SK-N-SH treated with all-trans-retinoic acid at 6 μM for 48 hours (cell line): ENCODE results near the gene DMRTB1.

Experiments used
- ARNTL ChIP-seq: fragments of 450-650 bp; formaldehyde crosslinking; IDR thresholded peaks from 2 replicates; pipeline ENCODE4 v1.5.0; 2020; ENCODE audit warnings: low read depth, mild to moderate bottlenecking, moderate library complexity, borderline replicate concordance
- CREB5 ChIP-seq: fragments of 250-450 bp; sonication (Bioruptor Pico); IDR thresholded peaks from 2 replicates; pipeline ENCODE4 v1.5.1; 2020; ENCODE audit warnings: low read depth, mild to moderate bottlenecking, moderate library complexity
- CSDC2 ChIP-seq: fragments of 250-450 bp; sonication (Bioruptor Pico); IDR thresholded peaks from 2 replicates; pipeline ENCODE4 v1.5.0; 2020; ENCODE audit warnings: mild to moderate bottlenecking, moderate library complexity
- ESRRG ChIP-seq: fragments of 250-450 bp; sonication (Bioruptor Pico); IDR thresholded peaks from 2 replicates; pipeline ENCODE4 v1.6.1; 2021; ENCODE audit warnings: mild to moderate bottlenecking
- OSR1 ChIP-seq: fragments of 250-450 bp; sonication (Bioruptor Pico); IDR thresholded peaks from 2 replicates; pipeline ENCODE4 v1.8.0; 2022; ENCODE audit warnings: moderate library complexity, mild to moderate bottlenecking, inconsistent platforms
- PATZ1 ChIP-seq: fragments of 250-450 bp; sonication (Bioruptor Pico); IDR thresholded peaks from 2 replicates; pipeline ENCODE4 v1.8.0; 2020; ENCODE audit warnings: mild to moderate bottlenecking, moderate library complexity, borderline replicate concordance
- PPARA ChIP-seq: fragments of 250-450 bp; sonication (Bioruptor Pico); IDR thresholded peaks from 2 replicates; pipeline ENCODE4 v1.5.0; 2020; ENCODE audit warnings: mild to moderate bottlenecking, borderline replicate concordance
- RARB ChIP-seq: fragments of 250-450 bp; sonication (Bioruptor Pico); IDR thresholded peaks from 2 replicates; pipeline ENCODE4 v1.8.0; 2021; ENCODE audit warnings: mild to moderate bottlenecking, moderate library complexity
- ZC3H10 ChIP-seq: fragments of 250-450 bp; sonication (Bioruptor Pico); IDR thresholded peaks from 2 replicates; pipeline ENCODE4 v1.5.1; 2021; ENCODE audit warnings: mild to moderate bottlenecking, moderate library complexity
- ZFP3 ChIP-seq: fragments of 250-450 bp; sonication (Bioruptor Pico); IDR thresholded peaks from 2 replicates; pipeline ENCODE4 v1.5.0; 2020; ENCODE audit warnings: mild to moderate bottlenecking, moderate library complexity
- ZFP30 ChIP-seq: fragments of 450-650 bp; formaldehyde crosslinking; IDR thresholded peaks from 2 replicates; pipeline ENCODE4 v1.5.0; 2022; ENCODE audit warnings: mild to moderate bottlenecking, moderate library complexity
- ZNF565 ChIP-seq: fragments of 450-650 bp; formaldehyde crosslinking; conservative IDR thresholded peaks from 2 replicates; pipeline ENCODE4 v1.5.0; 2020; ENCODE audit warnings: low read depth, mild to moderate bottlenecking, moderate library complexity
- ZNF70 ChIP-seq: fragments of 450-650 bp; formaldehyde crosslinking; IDR thresholded peaks from 2 replicates; pipeline ENCODE4 v1.5.0; 2020; ENCODE audit warnings: mild to moderate bottlenecking, moderate library complexity
- ZNF8 ChIP-seq: fragments of 450-650 bp; formaldehyde crosslinking; IDR thresholded peaks from 2 replicates; pipeline ENCODE4 v1.5.0; 2020; ENCODE audit warnings: mild to moderate bottlenecking, moderate library complexity

- TF ChIP-seq OSR1: no peak
- TF ChIP-seq ARNTL: no peak
- TF ChIP-seq CREB5 (CRISPR knock-in tag): no peak
- TF ChIP-seq CSDC2 (CRISPR knock-in tag): no peak
- TF ChIP-seq ESRRG (CRISPR knock-in tag): no peak
- no peak for TF ChIP-seq PATZ1
- no peak for TF ChIP-seq ZNF8 (CRISPR knock-in tag)
- TF ChIP-seq ZNF70: no peak
- TF ChIP-seq ZC3H10 (CRISPR knock-in tag): no peak
- TF ChIP-seq RARB (CRISPR knock-in tag): no peak
- TF ChIP-seq PPARA: no peak
- TF ChIP-seq ZFP3: no peak
- no peak for TF ChIP-seq ZNF565 (CRISPR knock-in tag)
- TF ChIP-seq ZFP30 (CRISPR knock-in tag): no peak
Measured at GRCh38 chr1:53438427-53439336, 20.5 kb upstream of the DMRTB1 start.
